ENCODE measurements around the gene MBD6. TPM values are rescaled to one million over a fixed set of nuclear protein-coding genes. Genes with fewer than 3 reads are reported as not detected.

The MBD6 gene
- total RNA-seq, 1 experiment from 2014 or later, result 140 TPM

DNA sequence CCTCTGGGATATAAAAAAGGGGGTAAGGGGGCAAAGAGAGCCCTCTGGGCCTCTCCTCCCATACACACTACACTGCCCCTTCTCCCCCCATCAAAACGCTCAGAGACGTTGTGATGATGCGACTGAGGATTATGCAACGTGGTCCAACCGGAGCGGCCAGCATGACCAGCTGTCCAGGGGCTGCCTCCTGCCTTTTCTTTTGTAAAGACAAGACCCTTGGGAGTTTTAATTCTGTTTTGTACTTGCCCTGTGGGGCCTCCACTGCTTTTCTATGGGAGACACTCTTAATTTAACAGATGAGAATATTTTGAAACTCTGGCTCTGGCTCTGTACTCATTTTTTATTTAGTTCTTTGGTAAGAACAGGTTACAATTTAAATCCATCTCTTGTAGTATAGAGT lies 7.2 kb downstream of the MBD6 start:
- intact Hi-C loops (cut with micrococcal nuclease; ENCODE audit: unreplicated experiment), result no loop called here
- CTCF ChIA-PET, result interaction anchor here (0.7 kb wide), 1 partner anchor 54 kb away, joined by 3 read pairs; no protein-coding TSS in a partner anchor
- TF ChIP-seq EZH2 (IDR thresholded peaks at IDR 0.05; ENCODE audit: borderline replicate concordance, low read depth, low read length, poor library complexity, severe bottlenecking), result no peak
- TF ChIP-seq, protein P1, sequence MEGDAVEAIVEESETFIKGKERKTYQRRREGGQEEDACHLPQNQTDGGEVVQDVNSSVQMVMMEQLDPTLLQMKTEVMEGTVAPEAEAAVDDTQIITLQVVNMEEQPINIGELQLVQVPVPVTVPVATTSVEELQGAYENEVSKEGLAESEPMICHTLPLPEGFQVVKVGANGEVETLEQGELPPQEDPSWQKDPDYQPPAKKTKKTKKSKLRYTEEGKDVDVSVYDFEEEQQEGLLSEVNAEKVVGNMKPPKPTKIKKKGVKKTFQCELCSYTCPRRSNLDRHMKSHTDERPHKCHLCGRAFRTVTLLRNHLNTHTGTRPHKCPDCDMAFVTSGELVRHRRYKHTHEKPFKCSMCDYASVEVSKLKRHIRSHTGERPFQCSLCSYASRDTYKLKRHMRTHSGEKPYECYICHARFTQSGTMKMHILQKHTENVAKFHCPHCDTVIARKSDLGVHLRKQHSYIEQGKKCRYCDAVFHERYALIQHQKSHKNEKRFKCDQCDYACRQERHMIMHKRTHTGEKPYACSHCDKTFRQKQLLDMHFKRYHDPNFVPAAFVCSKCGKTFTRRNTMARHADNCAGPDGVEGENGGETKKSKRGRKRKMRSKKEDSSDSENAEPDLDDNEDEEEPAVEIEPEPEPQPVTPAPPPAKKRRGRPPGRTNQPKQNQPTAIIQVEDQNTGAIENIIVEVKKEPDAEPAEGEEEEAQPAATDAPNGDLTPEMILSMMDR (conservative IDR thresholded peaks at IDR 0.05; ENCODE audit: low read depth, low read length), result no peak
- no peak for DNase-seq (ENCODE audit: low spot score)
- peaks cover 2% of the 10 kb centered on the region for H3K4me1 ChIP-seq (ENCODE audit: insufficient read depth, low read length, poor library complexity, severe bottlenecking)
- H3K27me3 ChIP-seq (replicated peaks; ENCODE audit: insufficient read depth, low read depth, low read length, poor library complexity), result no peaks in the 10 kb centered on the region
- TSS peak; percentile 54 for BruUV-seq (replicated peaks)
- peaks cover 93% of the 10 kb centered on the region for H3K36me3 ChIP-seq (ENCODE audit: insufficient read depth, low read length, poor library complexity, severe bottlenecking)
- no peak overlapping the region for H3K27ac ChIP-seq (ENCODE audit: low read depth, low read length, poor library complexity, severe bottlenecking)
- H3K9me3 ChIP-seq (ENCODE audit: low read depth, low read length, poor library complexity, severe bottlenecking), result no peaks in the 10 kb centered on the region
- no peak overlapping the region for H3K4me3 ChIP-seq (ENCODE audit: low read depth, low read length, poor library complexity, severe bottlenecking)
- POLR2A ChIA-PET (ENCODE audit: low non-redundant PET), result no interaction called here

- ChIA-PET CTCF (interaction anchor here (0.7 kb wide), 1 partner anchor 53 kb away, joined by 3 read pairs; no protein-coding TSS in a partner anchor), POLR2A (ENCODE audit: low non-redundant PET) (no interaction called here)
- Histone ChIP-seq H3K9me3 (ENCODE audit: low read depth, low read length, poor library complexity, severe bottlenecking) (no peaks in the 10 kb centered on the region), H3K27ac (ENCODE audit: low read depth, low read length, poor library complexity, severe bottlenecking) (no peak overlapping the region), H3K4me3 (ENCODE audit: low read depth, low read length, poor library complexity, severe bottlenecking) (no peak overlapping the region), H3K36me3 (ENCODE audit: insufficient read depth, low read length, poor library complexity, severe bottlenecking) (peaks cover 91% of the 10 kb centered on the region), H3K27me3 (replicated peaks; ENCODE audit: insufficient read depth, low read depth, low read length, poor library complexity) (no peaks in the 10 kb centered on the region), H3K4me1 (ENCODE audit: insufficient read depth, low read length, poor library complexity, severe bottlenecking) (no peaks in the 10 kb centered on the region)
- BruUV-seq (replicated peaks), result TSS peak; percentile 86
- DNase-seq (ENCODE audit: low spot score), result no peak
- TF ChIP-seq EZH2 (IDR thresholded peaks at IDR 0.05; ENCODE audit: borderline replicate concordance, low read depth, low read length, poor library complexity, severe bottlenecking), result no peak
- TF ChIP-seq, protein P1 (conservative IDR thresholded peaks at IDR 0.05; ENCODE audit: low read depth, low read length), result no peak
- intact Hi-C loops (cut with micrococcal nuclease; ENCODE audit: unreplicated experiment), result no loop called here
These were observed 7.9 kb downstream of the MBD6 start for GRCh38 chr12:57530396-57531142.

DNA sequence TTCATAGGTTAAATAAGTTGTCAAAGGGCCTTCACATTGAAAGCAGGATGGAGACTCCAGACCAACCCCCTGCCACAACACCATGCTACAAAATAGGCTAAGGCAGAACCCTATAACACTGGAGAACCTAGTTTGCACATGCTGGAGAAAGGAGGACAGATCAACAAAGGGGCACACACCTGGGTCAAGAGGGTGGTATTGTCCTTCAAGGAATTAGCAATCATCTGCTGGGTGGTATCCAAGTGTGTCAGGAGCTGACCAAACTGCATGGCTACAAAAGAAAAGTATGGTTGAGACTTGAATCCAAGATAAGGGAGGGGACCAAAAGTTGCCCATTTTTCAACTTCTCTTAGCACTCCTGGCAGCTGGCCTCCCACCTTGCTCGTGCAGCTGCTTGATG lies 9.2 kb downstream of the MBD6 start:
- H3K36me3 ChIP-seq (ENCODE audit: insufficient read depth, low read length, poor library complexity, severe bottlenecking), result peaks cover 78% of the 10 kb centered on the region

More for the DNA sequence above, 9.2 kb downstream of the MBD6 start:
- no peaks in the 10 kb centered on the region for H3K9me3 ChIP-seq (ENCODE audit: low read depth, low read length, poor library complexity, severe bottlenecking)
- H3K27me3 ChIP-seq (replicated peaks; ENCODE audit: insufficient read depth, low read depth, low read length, poor library complexity), result no peaks in the 10 kb centered on the region
- ChIA-PET CTCF (no interaction called here), POLR2A (ENCODE audit: low non-redundant PET) (interaction anchor here (0.9 kb wide), 1 partner anchor 15 kb away, joined by 4 read pairs; the partner anchor contains the start of gene DCTN2)
- no peak for DNase-seq (ENCODE audit: low spot score)
- H3K4me1 ChIP-seq (ENCODE audit: insufficient read depth, low read length, poor library complexity, severe bottlenecking), result no peaks in the 10 kb centered on the region
- intact Hi-C loops (cut with micrococcal nuclease; ENCODE audit: unreplicated experiment), result no loop called here
- H3K27ac ChIP-seq (ENCODE audit: low read depth, low read length, poor library complexity, severe bottlenecking), result no peak overlapping the region
- BruUV-seq (replicated peaks), result no TSS peak
- TF ChIP-seq, protein P1 (conservative IDR thresholded peaks at IDR 0.05; ENCODE audit: low read depth, low read length), result no peak
- no peak for TF ChIP-seq EZH2 (IDR thresholded peaks at IDR 0.05; ENCODE audit: borderline replicate concordance, low read depth, low read length, poor library complexity, severe bottlenecking)
- H3K4me3 ChIP-seq (ENCODE audit: low read depth, low read length, poor library complexity, severe bottlenecking), result no peak overlapping the region

All from A673 (cell line).